Choroid plexus epithelial cell (primary cell): Measurements from ENCODE around the gene GEMIN8.

Experiments
- DNase-seq: peaks from one replicate; pipeline ENCODE4 v3.0.0-alpha.2; 2010; ENCODE audit warnings: low read depth
- H3K4me3 ChIP-seq: 2 replicates; pipeline ENCODE4 v1.5.1; 2011; ENCODE audit warnings: low read depth, mild to moderate bottlenecking, control low read depth, low read length, moderate library complexity
- CTCF ChIP-seq: conservative IDR thresholded peaks from 2 replicates; pipeline ENCODE4 v1.5.1; 2011; ENCODE audit warnings: low read depth, mild to moderate bottlenecking, control low read depth, inconsistent platforms, low read length, moderate library complexity

GEMIN8 gene

GRCh38 chrX:14062524-14062923 lies 32.8 kb upstream of the GEMIN8 start:
- H3K4me3 ChIP-seq = no peak overlapping the region
- DNase-seq = no peak
- no peak for TF ChIP-seq CTCF

- H3K4me3 ChIP-seq = no peak overlapping the region
- no peak for TF ChIP-seq CTCF
- peak; percentile 20 for DNase-seq
Observed at GRCh38 chrX:14056206-14056605, 26.5 kb upstream of the GEMIN8 start.

- H3K4me3 ChIP-seq = no peak overlapping the region
- DNase-seq = no peak
- no peak for TF ChIP-seq CTCF
Observed at GRCh38 chrX:14051416-14051815, 21.7 kb upstream of the GEMIN8 start.

- H3K4me3 ChIP-seq = no peak overlapping the region
- no peak for DNase-seq
- no peak for TF ChIP-seq CTCF
Observed at GRCh38 chrX:14050709-14051108, 21.0 kb upstream of the GEMIN8 start.

- no peak for TF ChIP-seq CTCF
- no peak for DNase-seq
- H3K4me3 ChIP-seq = no peak overlapping the region
Observed at GRCh38 chrX:14043209-14043608, 13.5 kb upstream of the GEMIN8 start.

GRCh38 chrX:14039344-14039743 lies 9.7 kb upstream of the GEMIN8 start:
- no peak overlapping the region for H3K4me3 ChIP-seq
- peak; percentile 55 for TF ChIP-seq CTCF
- peak; percentile 59 for DNase-seq

GRCh38 chrX:14038375-14039085 lies 8.8 kb upstream of the GEMIN8 start:
- H3K4me3 ChIP-seq = no peak overlapping the region
- TF ChIP-seq CTCF = no peak
- no peak for DNase-seq
